Left colon (tissue), 2 donors: ENCODE measurements around the gene SCAMP1. TPM values are rescaled to one million over a fixed set of nuclear protein-coding genes. Genes with fewer than 3 reads are reported as not detected.

ENCODE experiments used
- ATAC-seq: fragments of 200-7000 bp; cut with Tn5 transposase; one replicate; pipeline ENCODE4 v1.9.1; 2020; ENCODE audit warnings: mild to moderate bottlenecking, moderate library complexity
- DNase-seq, 2 donors: peaks; one replicate each; pipeline ENCODE4 v3.0.0-alpha.2; 2020
- intact Hi-C, 2 donors: fragments of 100-400 bp; cut with DNase I in 1 of 2; cut with micrococcal nuclease in 1 of 2; formaldehyde crosslinking; loops; one replicate each; pipeline versions ENCODE4 v1.11.2 to v1.14.0; 2022; cut with DNase I, micrococcal nuclease
- long read RNA-seq: library from polyadenylated mRNA; unstranded; transcript quantifications from one replicate; pipeline ENCODE4 v2.0.0, GENCODE V29; 2021
- total RNA-seq, 2 donors: library from RNA; stranded (reverse); fragmentation: NEBNext Ultra II Directional; extraction: Animal tissue kit (Norgen Biotek cat#: 25700); gene quantifications; one replicate each; pipeline ENCODE4 v1.2.1, GENCODE V29; 2021
- donor health status: DM: no; HTN: no; CAD: no.
- donor health status: DM: yes; HTN: yes; CAD: no.

Gene SCAMP1
- total RNA-seq, result 10 to 100 TPM; 33.2 to 38.5 TPM
- long read RNA-seq, full-length matches to known transcripts, result 90 of 112 reads
- long read RNA-seq, partial matches to known transcripts, result 3 of 112 reads
- long read RNA-seq, other reads (novel, unspliced or antisense), result 19 of 112 reads

GRCh38 chr5:78359831-78360673, at the start of gene SCAMP1:
SCAMP1 (plus strand) TSS chr5:78360617; CDS start chr5:78360672, 55 bp downstream.
- DNase-seq (peak; percentile 87 to 93), ATAC-seq (peak; percentile 94)
- intact Hi-C loops, result loop anchor here in 1 of 2 donors (5.0 kb wide), 1 partner anchor 63 kb away; no protein-coding TSS in a partner anchor

GRCh38 chr5:78317515-78317914, 42.9 kb upstream of the SCAMP1 start:
- intact Hi-C loops, result no loop called here
- ATAC-seq, result no peak

GRCh38 chr5:78318337-78318736, 42.1 kb upstream of the SCAMP1 start:
- intact Hi-C loops, result no loop called here
- ATAC-seq (no peak), DNase-seq (no peak)

More at GRCh38 chr5:78317515-78317914, 42.9 kb upstream of the SCAMP1 start:
- no peak for DNase-seq

GRCh38 chr5:78320401-78320800, 40.0 kb upstream of the SCAMP1 start:
- DNase-seq (no peak), ATAC-seq (no peak)
- intact Hi-C loops, result no loop called here

GRCh38 chr5:78323241-78323640, 37.2 kb upstream of the SCAMP1 start:
- intact Hi-C loops, result no loop called here
- DNase-seq (no peak), ATAC-seq (no peak)

- DNase-seq, result no peak
- no peak for ATAC-seq
- intact Hi-C loops, result no loop called here
These were observed 33.5 kb upstream of the SCAMP1 start for GRCh38 chr5:78326930-78327329.

GRCh38 chr5:78327761-78328510, 32.5 kb upstream of the SCAMP1 start:
- no peak for ATAC-seq
- intact Hi-C loops, result no loop called here

GRCh38 chr5:78328585-78329173, 31.7 kb upstream of the SCAMP1 start:
- no peak for ATAC-seq
- no peak for DNase-seq
- intact Hi-C loops, result no loop called here

More at GRCh38 chr5:78327761-78328510, 32.5 kb upstream of the SCAMP1 start:
- DNase-seq, result no peak

GRCh38 chr5:78331523-78332080, 28.8 kb upstream of the SCAMP1 start:
- ATAC-seq, result no peak
- intact Hi-C loops, result no loop called here
- DNase-seq, result no peak

GRCh38 chr5:78334811-78335210, 25.6 kb upstream of the SCAMP1 start:
- DNase-seq (no peak), ATAC-seq (no peak)
- intact Hi-C loops, result no loop called here

- intact Hi-C loops, result no loop called here
- no peak for DNase-seq
- ATAC-seq, result no peak
These were observed 24.4 kb upstream of the SCAMP1 start for GRCh38 chr5:78335976-78336375.

GRCh38 chr5:78336698-78337097, 23.7 kb upstream of the SCAMP1 start:
- intact Hi-C loops, result no loop called here
- DNase-seq (no peak), ATAC-seq (no peak)

GRCh38 chr5:78339617-78340436, 20.6 kb upstream of the SCAMP1 start:
- intact Hi-C loops, result no loop called here
- ATAC-seq (no peak), DNase-seq (no peak)

- DNase-seq (no peak), ATAC-seq (no peak)
- intact Hi-C loops, result no loop called here
These were observed 19.0 kb upstream of the SCAMP1 start for GRCh38 chr5:78341440-78341839.

GRCh38 chr5:78345485-78345884, 14.9 kb upstream of the SCAMP1 start:
- intact Hi-C loops, result no loop called here
- no peak for DNase-seq
- ATAC-seq, result no peak

- intact Hi-C loops, result no loop called here
- DNase-seq (no peak), ATAC-seq (no peak)
These were observed 6.9 kb upstream of the SCAMP1 start for GRCh38 chr5:78353520-78353919.

GRCh38 chr5:78354066-78354670, 6.2 kb upstream of the SCAMP1 start:
- intact Hi-C loops, result no loop called here
- DNase-seq, result no peak
- ATAC-seq, result no peak

- intact Hi-C loops, result loop anchor here in 1 of 2 donors (5.0 kb wide), 1 partner anchor 58 kb away; no protein-coding TSS in a partner anchor
- DNase-seq (no peak), ATAC-seq (no peak)
These were observed 4.9 kb upstream of the SCAMP1 start for GRCh38 chr5:78355561-78355960.
